KBM-7 (cell line): Measurements from ENCODE around the gene ZGPAT.

Source experiments
- DNase-seq: peaks from one replicate; pipeline ENCODE4 v3.0.0-alpha.2; 2015
- in situ Hi-C: fragments of 300-500 bp; cut with MboI; formaldehyde crosslinking; loops from 2 replicates; pipeline ENCODE4 v1.14.3; 2020; ENCODE audit warnings: low sequenced_read_pairs, low pct_unique_long_range_greater_than_20kb, mixed read lengths

Gene ZGPAT

GRCh38 chr20:63690898-63691710 is 16.7 kb upstream of the ZGPAT start:
- DNase-seq: no peak
- in situ Hi-C loops: no loop called here

- DNase-seq: no peak
- in situ Hi-C loops: no loop called here
These were observed 16.0 kb upstream of the ZGPAT start for GRCh38 chr20:63691711-63692435.

- in situ Hi-C loops: no loop called here
- no peak for DNase-seq
These were observed 15.3 kb upstream of the ZGPAT start for GRCh38 chr20:63692436-63693082.

GRCh38 chr20:63693083-63693732 is 14.6 kb upstream of the ZGPAT start:
- in situ Hi-C loops: no loop called here
- DNase-seq: no peak

GRCh38 chr20:63693733-63694583 is 13.9 kb upstream of the ZGPAT start:
- in situ Hi-C loops: no loop called here
- no peak for DNase-seq

- in situ Hi-C loops: no loop called here
- DNase-seq: no peak
These were observed 13.0 kb upstream of the ZGPAT start for GRCh38 chr20:63694584-63695423.

- in situ Hi-C loops: no loop called here
- no peak for DNase-seq
These were observed 12.2 kb upstream of the ZGPAT start for GRCh38 chr20:63695424-63696305.

GRCh38 chr20:63696306-63696627 is 11.6 kb upstream of the ZGPAT start:
- in situ Hi-C loops: no loop called here
- DNase-seq: no peak

GRCh38 chr20:63696628-63697356 is 11.0 kb upstream of the ZGPAT start, which contains the start of gene TNFRSF6B:
Gene TNFRSF6B (plus strand): TSS chr20:63696652. CDS start chr20:63696768, 116 bp downstream.
- in situ Hi-C loops: no loop called here
- DNase-seq: no peak

GRCh38 chr20:63697357-63697867 is 10.4 kb upstream of the ZGPAT start:
- no peak for DNase-seq
- in situ Hi-C loops: no loop called here

GRCh38 chr20:63697868-63698545 is 9.8 kb upstream of the ZGPAT start:
- in situ Hi-C loops: no loop called here
- DNase-seq: no peak

- no peak for DNase-seq
- in situ Hi-C loops: no loop called here
These were observed 8.9 kb upstream of the ZGPAT start for GRCh38 chr20:63698739-63699465.

- no peak for DNase-seq
- in situ Hi-C loops: no loop called here
These were observed 8.2 kb upstream of the ZGPAT start for GRCh38 chr20:63699466-63700198.

- DNase-seq: no peak
- in situ Hi-C loops: no loop called here
These were observed 7.4 kb upstream of the ZGPAT start for GRCh38 chr20:63700199-63701050.
